ENCODE data around the gene ANKAR. TPM values are rescaled to one million over a fixed set of nuclear protein-coding genes. Genes with fewer than 3 reads are reported as not detected.

ANKAR gene
- total and polyA plus RNA-seq, 9 of the 15 experiments (the other 6 are each of a cell fraction or from before 2014, with no cell fraction given) = 0.04 to 0.52 (median 0.39) TPM

- no peak overlapping the region for H3K4me3 ChIP-seq
- BruUV-seq (replicated peaks) = no TSS peak
- TF ChIP-seq ZBTB17 (CRISPR knock-in tag; IDR thresholded peaks at IDR 0.05) (no peak), RREB1 (CRISPR knock-in tag; IDR thresholded peaks at IDR 0.05) (no peak), ZNF785 (CRISPR knock-in tag; IDR thresholded peaks at IDR 0.05) (no peak), ZNF699 (CRISPR knock-in tag; IDR thresholded peaks at IDR 0.05; ENCODE audit: insufficient replicate concordance) (no peak), E2F1 (CRISPR knock-in tag; IDR thresholded peaks at IDR 0.05) (no peak), RBM25 (IDR thresholded peaks at IDR 0.05; ENCODE audit: low read depth, low read length, severe bottlenecking) (no peak), MCM2 (IDR thresholded peaks at IDR 0.05; ENCODE audit: low read depth) (no peak), CBX8 (IDR thresholded peaks at IDR 0.05; ENCODE audit: borderline replicate concordance, extremely low read depth, low read depth, low read length, poor library complexity, severe bottlenecking) (no peak), NR1H2 (CRISPR knock-in tag; IDR thresholded peaks at IDR 0.05) (no peak), ZNF764 (CRISPR knock-in tag; IDR thresholded peaks at IDR 0.05; ENCODE audit: low read depth) (no peak), CREB1 (IDR thresholded peaks at IDR 0.05) (no peak), CREB1 (CRISPR knock-in tag; IDR thresholded peaks at IDR 0.05) (no peak), ZNF197 (CRISPR knock-in tag; IDR thresholded peaks at IDR 0.05; ENCODE audit: low read depth) (no peak), FOXJ3 (CRISPR knock-in tag; IDR thresholded peaks at IDR 0.05) (no peak)
- in situ Hi-C loops (cut with MboI) = no loop called here
- ATAC-seq = no peak
- DNase-seq (ENCODE audit: extremely low read depth in 1 of 4, low spot score in 3 of 4) = no peak
- ChIA-PET POLR2A (no interaction called here), CTCF (ENCODE audit: low intra/inter-chr PET ratio) (no interaction called here)
- FAIRE-seq = no peak
- no peaks in the 10 kb centered on the region for H3K27me3 ChIP-seq (ENCODE audit: control insufficient read depth in 2 of 2, insufficient read depth in 2 of 2, low read length in 2 of 2)
- no peak overlapping the region for H3K4me2 ChIP-seq (ENCODE audit: insufficient read depth, low read length)
- H3K9me3 ChIP-seq (replicated peaks; ENCODE audit: control insufficient read depth, insufficient read depth, low read depth, low read length) = no peaks in the 10 kb centered on the region; the same call in 1 of the 2 replicates
- no peak overlapping the region for H3K27ac ChIP-seq (ENCODE audit: extremely low read depth, low read depth, low read length)
- H4K20me1 ChIP-seq (replicated peaks; ENCODE audit: control insufficient read depth, insufficient read depth, low read length) = no peaks in the 10 kb centered on the region
- no peak overlapping the region for H3K9ac ChIP-seq (ENCODE audit: insufficient read depth in 1 of 2, low read depth in 2 of 2, low read length in 2 of 2)
- WGBS (ENCODE audit: insufficient coverage, low coverage, missing lambda C conversion rate) = 6% methylated on average over 1 of the region's 1 CpG
- no peak overlapping the region for H2AFZ ChIP-seq (ENCODE audit: low read depth, low read length)
- intact Hi-C loops (cut with micrococcal nuclease) = no loop called here
- H3K4me1 ChIP-seq (replicated peaks in 1 of 2; ENCODE audit: control insufficient read depth in 2 of 2, insufficient read depth in 2 of 2, low read length in 2 of 2) = no peaks in the 10 kb centered on the region
- no peaks in the 10 kb centered on the region for H3K79me2 ChIP-seq (ENCODE audit: control insufficient read depth, insufficient read depth, low read length)
- no peaks in the 10 kb centered on the region for H3K36me3 ChIP-seq (ENCODE audit: control insufficient read depth, insufficient read depth, low read length)
- no peaks in the 10 kb centered on the region for H3K9me1 ChIP-seq (ENCODE audit: control insufficient read depth, insufficient read depth, low read length)
These were observed 25.5 kb upstream of the ANKAR start for GRCh38 chr2:189648846-189649509.

Measured in K562 (cell line).